ENCODE measurements around the gene FILIP1L.

- TF ChIP-seq CTCF (conservative IDR thresholded peaks at IDR 0.05) = no peak
- TF ChIP-seq ZFX (IDR thresholded peaks at IDR 0.05) = no peak
These were observed 73.7 kb downstream of the FILIP1L start for GRCh38 chr3:100040451-100041225.
